IPS-20b (cell line): ENCODE results near the gene ADGRV1.

Experiments
- H3K27ac ChIP-seq: one replicate; pipeline ENCODE4 v1.5.1; 2013; ENCODE audit warnings: low read length
- H3K27me3 ChIP-seq: 2 replicates; pipeline ENCODE4 v1.6.1; 2013; ENCODE audit warnings: mild to moderate bottlenecking, low read length, inconsistent platforms; ENCODE audit not compliant: insufficient read depth
- H3K36me3 ChIP-seq: 2 replicates; pipeline ENCODE4 v1.6.1; 2013; ENCODE audit warnings: low read depth, mild to moderate bottlenecking, inconsistent platforms, low read length, moderate library complexity; ENCODE audit not compliant: insufficient read depth
- H3K4me1 ChIP-seq: 2 replicates; pipeline ENCODE4 v1.6.1; 2013; ENCODE audit warnings: mild to moderate bottlenecking, control low read depth, inconsistent platforms, low read length, moderate library complexity; ENCODE audit not compliant: insufficient read depth
- H3K4me3 ChIP-seq: 2 replicates; pipeline ENCODE4 v1.5.1; 2013; ENCODE audit warnings: mild to moderate bottlenecking, low read length, inconsistent platforms
- H3K9ac ChIP-seq: 2 replicates; pipeline ENCODE4 v1.6.1; 2013; ENCODE audit warnings: low read depth, mild to moderate bottlenecking, inconsistent platforms, low read length, moderate library complexity
- H3K9me3 ChIP-seq: 2 replicates; pipeline ENCODE4 v1.6.1; 2013; ENCODE audit warnings: mild to moderate bottlenecking, low read depth, low read length, inconsistent platforms; ENCODE audit not compliant: insufficient read depth

ADGRV1 gene

GRCh38 chr5:90554358-90555006 lies 4.1 kb upstream of the ADGRV1 start:
- H3K27ac ChIP-seq = no peak overlapping the region
- no peaks in the 10 kb centered on the region for H3K27me3 ChIP-seq
- H3K9me3 ChIP-seq = no peaks in the 10 kb centered on the region
- H3K36me3 ChIP-seq = no peaks in the 10 kb centered on the region
- H3K4me1 ChIP-seq = peaks cover 44% of the 10 kb centered on the region
- peak overlapping the region; percentile 19; the same call in 1 of the 2 replicates for H3K4me3 ChIP-seq
- peak overlapping the region; percentile 18; the same call in 1 of the 2 replicates for H3K9ac ChIP-seq

GRCh38 chr5:90555666-90556065 lies 2.9 kb upstream of the ADGRV1 start:
- Histone ChIP-seq H3K27ac (no peak overlapping the region), H3K36me3 (no peaks in the 10 kb centered on the region), H3K27me3 (no peaks in the 10 kb centered on the region), H3K4me3 (peak overlapping the region; percentile 19; the same call in 1 of the 2 replicates), H3K4me1 (peaks cover 49% of the 10 kb centered on the region), H3K9ac (no peak overlapping the region), H3K9me3 (no peaks in the 10 kb centered on the region)

- Histone ChIP-seq H3K9ac (peak overlapping the region; percentile 89; the same call in 1 of the 2 replicates), H3K36me3 (no peaks in the 10 kb centered on the region), H3K27me3 (no peaks in the 10 kb centered on the region), H3K27ac (peak overlapping the region; percentile 52), H3K4me1 (peaks cover 66% of the 10 kb centered on the region), H3K9me3 (no peaks in the 10 kb centered on the region), H3K4me3 (peak overlapping the region; percentile 85)
Measured at GRCh38 chr5:90557391-90557790, 1.2 kb upstream of the ADGRV1 start.

GRCh38 chr5:90557871-90558270 lies 726 bp upstream of the ADGRV1 start:
- H3K27ac ChIP-seq = peak overlapping the region; percentile 52
- H3K4me3 ChIP-seq = peak overlapping the region; percentile 85
- H3K36me3 ChIP-seq = no peaks in the 10 kb centered on the region
- no peaks in the 10 kb centered on the region for H3K9me3 ChIP-seq
- peak overlapping the region; percentile 89 for H3K9ac ChIP-seq
- no peaks in the 10 kb centered on the region for H3K27me3 ChIP-seq
- H3K4me1 ChIP-seq = peaks cover 71% of the 10 kb centered on the region

GRCh38 chr5:90560771-90561170 lies 2.2 kb downstream of the ADGRV1 start:
- H3K27me3 ChIP-seq = no peaks in the 10 kb centered on the region
- H3K9ac ChIP-seq = peak overlapping the region; percentile 42; the same call in 1 of the 2 replicates
- H3K4me1 ChIP-seq = peaks cover 61% of the 10 kb centered on the region
- H3K9me3 ChIP-seq = no peaks in the 10 kb centered on the region
- no peak overlapping the region for H3K27ac ChIP-seq
- H3K36me3 ChIP-seq = no peaks in the 10 kb centered on the region
- peak overlapping the region; percentile 85 for H3K4me3 ChIP-seq

GRCh38 chr5:90561766-90562165 lies 3.2 kb downstream of the ADGRV1 start:
- Histone ChIP-seq H3K9me3 (no peaks in the 10 kb centered on the region), H3K4me3 (peak overlapping the region; percentile 85), H3K36me3 (no peaks in the 10 kb centered on the region), H3K4me1 (peaks cover 51% of the 10 kb centered on the region), H3K27ac (no peak overlapping the region), H3K9ac (peak overlapping the region; percentile 42; the same call in 1 of the 2 replicates), H3K27me3 (no peaks in the 10 kb centered on the region)

GRCh38 chr5:90562341-90562740 lies 3.7 kb downstream of the ADGRV1 start:
- Histone ChIP-seq H3K27me3 (no peaks in the 10 kb centered on the region), H3K4me1 (peaks cover 45% of the 10 kb centered on the region), H3K9ac (no peak overlapping the region), H3K9me3 (no peaks in the 10 kb centered on the region), H3K27ac (no peak overlapping the region), H3K36me3 (no peaks in the 10 kb centered on the region), H3K4me3 (peak overlapping the region; percentile 85; the same call in 1 of the 2 replicates)

GRCh38 chr5:90563108-90563507 lies 4.5 kb downstream of the ADGRV1 start:
- Histone ChIP-seq H3K9me3 (no peaks in the 10 kb centered on the region), H3K4me3 (peak overlapping the region; percentile 85), H3K27me3 (no peaks in the 10 kb centered on the region), H3K9ac (peak overlapping the region; percentile 30; the same call in 1 of the 2 replicates), H3K36me3 (no peaks in the 10 kb centered on the region), H3K27ac (peak overlapping the region; percentile 51), H3K4me1 (peaks cover 42% of the 10 kb centered on the region)

- Histone ChIP-seq H3K27me3 (no peaks in the 10 kb centered on the region), H3K9ac (no peak overlapping the region), H3K9me3 (no peaks in the 10 kb centered on the region), H3K27ac (no peak overlapping the region), H3K36me3 (no peaks in the 10 kb centered on the region), H3K4me1 (peaks cover 41% of the 10 kb centered on the region), H3K4me3 (no peak overlapping the region)
Measured at GRCh38 chr5:90565491-90565890, 6.9 kb downstream of the ADGRV1 start.

- Histone ChIP-seq H3K9me3 (no peaks in the 10 kb centered on the region), H3K4me1 (peaks cover 30% of the 10 kb centered on the region), H3K9ac (no peak overlapping the region), H3K27ac (no peak overlapping the region), H3K4me3 (no peak overlapping the region), H3K27me3 (no peaks in the 10 kb centered on the region), H3K36me3 (peaks cover 3% of the 10 kb centered on the region; the same call in 1 of the 2 replicates)
Measured at GRCh38 chr5:90569084-90569483, 10.5 kb downstream of the ADGRV1 start.

GRCh38 chr5:90570034-90570433 lies 11.4 kb downstream of the ADGRV1 start:
- Histone ChIP-seq H3K27me3 (no peaks in the 10 kb centered on the region), H3K4me3 (no peak overlapping the region), H3K4me1 (peaks cover 31% of the 10 kb centered on the region), H3K9me3 (no peaks in the 10 kb centered on the region), H3K36me3 (peaks cover 3% of the 10 kb centered on the region; the same call in 1 of the 2 replicates), H3K9ac (no peak overlapping the region), H3K27ac (no peak overlapping the region)

GRCh38 chr5:90571147-90571773 lies 12.7 kb downstream of the ADGRV1 start:
- H3K4me1 ChIP-seq = peaks cover 31% of the 10 kb centered on the region
- H3K27me3 ChIP-seq = no peaks in the 10 kb centered on the region
- H3K9ac ChIP-seq = no peak overlapping the region
- H3K36me3 ChIP-seq = peaks cover 3% of the 10 kb centered on the region; the same call in 1 of the 2 replicates
- H3K4me3 ChIP-seq = no peak overlapping the region
- no peak overlapping the region for H3K27ac ChIP-seq
- H3K9me3 ChIP-seq = no peaks in the 10 kb centered on the region
